ENCODE results near the gene RAD51C.
"Not testable (repeated sequence)": the region's sequence is repeated elsewhere in the genome, so short reads cannot be mapped to it uniquely, and the experiment has no call there.

The RAD51C gene

GRCh38 chr17:58665946-58666857 is 26.2 kb upstream of the RAD51C start:
- FAIRE-seq: no peak
- no peak for DNase-seq (ENCODE audit: insufficient read length, low spot score)
- TF ChIP-seq SPI1 (IDR thresholded peaks at IDR 0.05; ENCODE audit: low read depth, low read length): no peak
- no peak for TF ChIP-seq POLR2A (IDR thresholded peaks at IDR 0.05; ENCODE audit: low read depth, low read length)
- TF ChIP-seq TAF1 (IDR thresholded peaks at IDR 0.05; ENCODE audit: low read depth, low read length): no peak
- TF ChIP-seq PAX5 (IDR thresholded peaks at IDR 0.05; ENCODE audit: insufficient read depth, low read length, severe bottlenecking): no peak
- no peak for TF ChIP-seq POU2F2 (IDR thresholded peaks at IDR 0.05; ENCODE audit: low read depth, low read length)
- TF ChIP-seq POLR2AphosphoS5 (IDR thresholded peaks at IDR 0.05; ENCODE audit: low read depth, low read length): no peak

- DNase-seq (ENCODE audit: insufficient read length, low spot score) (no peak), FAIRE-seq (peak; percentile 16)
- TF ChIP-seq PAX5 (IDR thresholded peaks at IDR 0.05; ENCODE audit: insufficient read depth, low read length, severe bottlenecking): no peak
- TF ChIP-seq POU2F2 (IDR thresholded peaks at IDR 0.05; ENCODE audit: low read depth, low read length): no peak
- TF ChIP-seq POLR2AphosphoS5 (IDR thresholded peaks at IDR 0.05; ENCODE audit: low read depth, low read length): no peak
- no peak for TF ChIP-seq POLR2A (IDR thresholded peaks at IDR 0.05; ENCODE audit: low read depth, low read length)
- peak; percentile 22; the same call in 1 of the 2 replicates for TF ChIP-seq SPI1 (IDR thresholded peaks at IDR 0.05; ENCODE audit: low read depth, low read length)
Observed at GRCh38 chr17:58666858-58667267, 25.5 kb upstream of the RAD51C start.

GRCh38 chr17:58667934-58668597 is 24.3 kb upstream of the RAD51C start:
- no peak for DNase-seq (ENCODE audit: insufficient read length, low spot score)
- TF ChIP-seq TAF1 (IDR thresholded peaks at IDR 0.05; ENCODE audit: low read depth, low read length): no peak
- no peak for TF ChIP-seq PAX5 (IDR thresholded peaks at IDR 0.05; ENCODE audit: insufficient read depth, low read length, severe bottlenecking)
- no peak for TF ChIP-seq SPI1 (IDR thresholded peaks at IDR 0.05; ENCODE audit: low read depth, low read length)
- TF ChIP-seq POLR2A (IDR thresholded peaks at IDR 0.05; ENCODE audit: low read depth, low read length): no peak
- no peak for TF ChIP-seq POLR2AphosphoS5 (IDR thresholded peaks at IDR 0.05; ENCODE audit: low read depth, low read length)
- TF ChIP-seq POU2F2 (IDR thresholded peaks at IDR 0.05; ENCODE audit: low read depth, low read length): no peak
- no peak for FAIRE-seq

GRCh38 chr17:58668598-58668935 is 23.8 kb upstream of the RAD51C start:
- FAIRE-seq (no peak), DNase-seq (ENCODE audit: insufficient read length, low spot score) (no peak)
- no peak for TF ChIP-seq TAF1 (IDR thresholded peaks at IDR 0.05; ENCODE audit: low read depth, low read length)
- TF ChIP-seq POLR2AphosphoS5 (IDR thresholded peaks at IDR 0.05; ENCODE audit: low read depth, low read length): no peak
- no peak for TF ChIP-seq SPI1 (IDR thresholded peaks at IDR 0.05; ENCODE audit: low read depth, low read length)
- no peak for TF ChIP-seq POLR2A (IDR thresholded peaks at IDR 0.05; ENCODE audit: low read depth, low read length)
- no peak for TF ChIP-seq POU2F2 (IDR thresholded peaks at IDR 0.05; ENCODE audit: low read depth, low read length)
- no peak for TF ChIP-seq PAX5 (IDR thresholded peaks at IDR 0.05; ENCODE audit: insufficient read depth, low read length, severe bottlenecking)

GRCh38 chr17:58669853-58670252 is 22.5 kb upstream of the RAD51C start:
- no peak for FAIRE-seq
- TF ChIP-seq PAX5 (IDR thresholded peaks at IDR 0.05; ENCODE audit: insufficient read depth, low read length, severe bottlenecking) (no peak), POU2F2 (IDR thresholded peaks at IDR 0.05; ENCODE audit: low read depth, low read length) (no peak), POLR2AphosphoS5 (IDR thresholded peaks at IDR 0.05; ENCODE audit: low read depth, low read length) (no peak), TAF1 (IDR thresholded peaks at IDR 0.05; ENCODE audit: low read depth, low read length) (no peak)
- DNase-seq (ENCODE audit: insufficient read length, low spot score): no peak

- FAIRE-seq (no peak), DNase-seq (ENCODE audit: insufficient read length, low spot score) (no peak)
- TF ChIP-seq POLR2A (IDR thresholded peaks at IDR 0.05; ENCODE audit: low read depth, low read length) (no peak), TAF1 (IDR thresholded peaks at IDR 0.05; ENCODE audit: low read depth, low read length) (no peak), PAX5 (IDR thresholded peaks at IDR 0.05; ENCODE audit: insufficient read depth, low read length, severe bottlenecking) (no peak), POU2F2 (IDR thresholded peaks at IDR 0.05; ENCODE audit: low read depth, low read length) (no peak), POLR2AphosphoS5 (IDR thresholded peaks at IDR 0.05; ENCODE audit: low read depth, low read length) (no peak), SPI1 (IDR thresholded peaks at IDR 0.05; ENCODE audit: low read depth, low read length) (no peak)
Observed at GRCh38 chr17:58671969-58672368, 20.4 kb upstream of the RAD51C start.

- no peak for TF ChIP-seq POU2F2 (IDR thresholded peaks at IDR 0.05; ENCODE audit: low read depth, low read length)
- no peak for TF ChIP-seq POLR2AphosphoS5 (IDR thresholded peaks at IDR 0.05; ENCODE audit: low read depth, low read length)
- TF ChIP-seq TAF1 (IDR thresholded peaks at IDR 0.05; ENCODE audit: low read depth, low read length): no peak
- TF ChIP-seq POLR2A (IDR thresholded peaks at IDR 0.05; ENCODE audit: low read depth, low read length): no peak
- no peak for TF ChIP-seq SPI1 (IDR thresholded peaks at IDR 0.05; ENCODE audit: low read depth, low read length)
- TF ChIP-seq PAX5 (IDR thresholded peaks at IDR 0.05; ENCODE audit: insufficient read depth, low read length, severe bottlenecking): no peak
- DNase-seq (ENCODE audit: insufficient read length, low spot score): no peak
- no peak for FAIRE-seq
Observed at GRCh38 chr17:58677194-58677880, 15.1 kb upstream of the RAD51C start.

GRCh38 chr17:58678287-58678686 is 14.1 kb upstream of the RAD51C start:
- not testable (repeated sequence) for FAIRE-seq; DNase-seq (ENCODE audit: insufficient read length, low spot score)

GRCh38 chr17:58679263-58680037 is 13.0 kb upstream of the RAD51C start:
- TF ChIP-seq TAF1 (IDR thresholded peaks at IDR 0.05; ENCODE audit: low read depth, low read length) (peak; percentile 82), POLR2AphosphoS5 (IDR thresholded peaks at IDR 0.05; ENCODE audit: low read depth, low read length) (peak; percentile 100), POU2F2 (IDR thresholded peaks at IDR 0.05; ENCODE audit: low read depth, low read length) (peak; percentile 100), POLR2A (IDR thresholded peaks at IDR 0.05; ENCODE audit: low read depth, low read length) (peak; percentile 100), SPI1 (IDR thresholded peaks at IDR 0.05; ENCODE audit: low read depth, low read length) (peak; percentile 44), PAX5 (IDR thresholded peaks at IDR 0.05; ENCODE audit: insufficient read depth, low read length, severe bottlenecking) (peak; percentile 77)
- DNase-seq (ENCODE audit: insufficient read length, low spot score) (peak; percentile 39), FAIRE-seq (peak; percentile 82)
